Mucosa of rectum (tissue), 2 donors: ENCODE results near the gene MYO18B.

ENCODE experiments used
- H3K27ac ChIP-seq, 2 donors: one replicate each; pipeline ENCODE4 v1.7.0; 2013; ENCODE audit warnings: inconsistent platforms in 2 of 2, low read depth in 2 of 2, low read length in 2 of 2
- H3K27me3 ChIP-seq, 2 donors: one replicate each; pipeline ENCODE4 v1.7.0; 2013; ENCODE audit warnings: low read length in 2 of 2; ENCODE audit not compliant: control insufficient read depth in 2 of 2, insufficient read depth in 2 of 2
- H3K36me3 ChIP-seq, 2 donors: one replicate each; pipeline ENCODE4 v1.7.0; 2013; ENCODE audit warnings: low read length in 2 of 2; ENCODE audit not compliant: control insufficient read depth in 2 of 2, insufficient read depth in 2 of 2
- H3K4me1 ChIP-seq, 2 donors: one replicate each; pipeline ENCODE4 v1.7.0; 2013; ENCODE audit warnings: low read length in 2 of 2, mild to moderate bottlenecking in 1 of 2; ENCODE audit not compliant: control insufficient read depth in 2 of 2, insufficient read depth in 2 of 2
- H3K4me3 ChIP-seq, 2 donors: one replicate each; pipeline ENCODE4 v1.7.0; 2013; ENCODE audit warnings: low read length in 2 of 2
- H3K9ac ChIP-seq, 2 donors: one replicate each; pipeline ENCODE4 v1.7.0; 2013; ENCODE audit warnings: low read length in 2 of 2, low read depth in 1 of 2, mild to moderate bottlenecking in 1 of 2
- H3K9me3 ChIP-seq, 2 donors: one replicate each; pipeline ENCODE4 v1.7.0; 2013; ENCODE audit warnings: low read length in 2 of 2; ENCODE audit not compliant: control insufficient read depth in 2 of 2
- donor health status: healthy.
- donor health status: Normal muscosa, but diverticular disease.

MYO18B gene

GRCh38 chr22:25990940-25991339 is 249.0 kb downstream of the MYO18B start:
- Histone ChIP-seq H3K4me3 (no peak overlapping the region), H3K27ac (no peak overlapping the region), H3K9ac (no peak overlapping the region), H3K36me3 (no peaks in the 10 kb centered on the region), H3K4me1 (no peaks in the 10 kb centered on the region), H3K9me3 (no peaks in the 10 kb centered on the region), H3K27me3 (peaks cover 0 to 1% of the 10 kb centered on the region in 2 donors)

- H3K27me3 ChIP-seq, result peaks cover 0 to 1% of the 10 kb centered on the region in 2 donors
- H3K9ac ChIP-seq, result no peak overlapping the region
- no peaks in the 10 kb centered on the region for H3K9me3 ChIP-seq
- no peaks in the 10 kb centered on the region for H3K36me3 ChIP-seq
- H3K4me3 ChIP-seq, result no peak overlapping the region
- no peak overlapping the region for H3K27ac ChIP-seq
- H3K4me1 ChIP-seq, result no peaks in the 10 kb centered on the region
Measured at GRCh38 chr22:25992331-25992730, 250.3 kb downstream of the MYO18B start.

- Histone ChIP-seq H3K36me3 (no peaks in the 10 kb centered on the region), H3K27ac (no peak overlapping the region), H3K9me3 (no peaks in the 10 kb centered on the region), H3K4me1 (no peaks in the 10 kb centered on the region), H3K9ac (no peak overlapping the region), H3K27me3 (peaks cover 0 to 1% of the 10 kb centered on the region in 2 donors), H3K4me3 (no peak overlapping the region)
Measured at GRCh38 chr22:25996669-25997068, 254.7 kb downstream of the MYO18B start.

- H3K36me3 ChIP-seq, result no peaks in the 10 kb centered on the region
- H3K4me3 ChIP-seq, result no peak overlapping the region
- no peaks in the 10 kb centered on the region for H3K9me3 ChIP-seq
- no peak overlapping the region for H3K9ac ChIP-seq
- no peaks in the 10 kb centered on the region for H3K27me3 ChIP-seq
- no peaks in the 10 kb centered on the region for H3K4me1 ChIP-seq
- H3K27ac ChIP-seq, result no peak overlapping the region
Measured at GRCh38 chr22:25997886-25998775, 256.1 kb downstream of the MYO18B start.

GRCh38 chr22:26002456-26002855 is 260.5 kb downstream of the MYO18B start:
- Histone ChIP-seq H3K36me3 (no peaks in the 10 kb centered on the region), H3K4me3 (no peak overlapping the region), H3K27ac (no peak overlapping the region), H3K4me1 (no peaks in the 10 kb centered on the region), H3K9ac (no peak overlapping the region), H3K27me3 (no peaks in the 10 kb centered on the region), H3K9me3 (no peaks in the 10 kb centered on the region)

- no peaks in the 10 kb centered on the region for H3K36me3 ChIP-seq
- no peaks in the 10 kb centered on the region for H3K4me1 ChIP-seq
- no peak overlapping the region for H3K27ac ChIP-seq
- peaks cover 0 to 3% of the 10 kb centered on the region in 2 donors for H3K27me3 ChIP-seq
- H3K9ac ChIP-seq, result no peak overlapping the region
- H3K9me3 ChIP-seq, result no peaks in the 10 kb centered on the region
- H3K4me3 ChIP-seq, result no peak overlapping the region
Measured at GRCh38 chr22:26004477-26004876, 262.5 kb downstream of the MYO18B start.

GRCh38 chr22:26008587-26008986 is 266.6 kb downstream of the MYO18B start:
- Histone ChIP-seq H3K9ac (no peak overlapping the region), H3K27ac (no peak overlapping the region), H3K4me3 (no peak overlapping the region), H3K4me1 (no peaks in the 10 kb centered on the region), H3K9me3 (no peaks in the 10 kb centered on the region), H3K27me3 (peaks cover 0 to 3% of the 10 kb centered on the region in 2 donors), H3K36me3 (no peaks in the 10 kb centered on the region)

- no peak overlapping the region for H3K4me3 ChIP-seq
- H3K27ac ChIP-seq, result no peak overlapping the region
- H3K9me3 ChIP-seq, result no peaks in the 10 kb centered on the region
- no peaks in the 10 kb centered on the region for H3K27me3 ChIP-seq
- no peak overlapping the region for H3K9ac ChIP-seq
- no peaks in the 10 kb centered on the region for H3K36me3 ChIP-seq
- no peaks in the 10 kb centered on the region for H3K4me1 ChIP-seq
Measured at GRCh38 chr22:26016916-26017315, 274.9 kb downstream of the MYO18B start.

- Histone ChIP-seq H3K36me3 (no peaks in the 10 kb centered on the region), H3K4me1 (no peaks in the 10 kb centered on the region), H3K9me3 (no peaks in the 10 kb centered on the region), H3K9ac (no peak overlapping the region), H3K27ac (no peak overlapping the region), H3K27me3 (no peaks in the 10 kb centered on the region), H3K4me3 (no peak overlapping the region)
Measured at GRCh38 chr22:26017932-26018331, 275.9 kb downstream of the MYO18B start.

- Histone ChIP-seq H3K4me1 (no peaks in the 10 kb centered on the region), H3K4me3 (no peak overlapping the region), H3K27me3 (no peaks in the 10 kb centered on the region), H3K9ac (no peak overlapping the region), H3K36me3 (no peaks in the 10 kb centered on the region), H3K27ac (no peak overlapping the region), H3K9me3 (no peaks in the 10 kb centered on the region)
Measured at GRCh38 chr22:26019596-26019995, 277.6 kb downstream of the MYO18B start.
